MCF 10A (cell line): ENCODE results near the gene ALG2. TPM values are rescaled to one million over a fixed set of nuclear protein-coding genes. Genes with fewer than 3 reads are reported as not detected.

Experiments used
- BruUV-seq: library from RNA; stranded (reverse); fragments of 400-500 nt; replicated peaks from 2 replicates; lab custom pipeline; 2021; lab: Mats Ljungman, UMichigan
- CTCF ChIA-PET: fragments of 300-600 bp; sonication (Branson Sonifier 250); formaldehyde crosslinking; extraction: SDS; loops from one replicate; lab custom pipeline; 2021; ENCODE audit warnings: antibody characterized with exemption, inconsistent platforms; lab: Yijun Ruan, JAX
- POLR2A ChIA-PET: fragments of 300-600, 350-650 bp; sonication (Branson Sonifier 250); formaldehyde crosslinking; extraction: SDS; loops from one replicate; lab custom pipeline; 2020; ENCODE audit warnings: antibody characterized with exemption, inconsistent platforms; lab: Yijun Ruan, JAX
- DNase-seq: peaks from one replicate; pipeline ENCODE4 v3.0.0-alpha.2; 2018; ENCODE audit not compliant: unreplicated experiment
- H3K27ac Mint-ChIP-seq: one replicate; pipeline ENCODE4 v1.8.0; 2022; ENCODE audit warnings: mild to moderate bottlenecking, low read depth, mixed read lengths; ENCODE audit not compliant: unreplicated experiment
- H3K27me3 Mint-ChIP-seq: one replicate; pipeline ENCODE4 v1.8.0; 2022; ENCODE audit warnings: mixed read lengths; ENCODE audit not compliant: insufficient read depth, unreplicated experiment
- H3K36me3 Mint-ChIP-seq: one replicate; pipeline ENCODE4 v1.8.0; 2022; ENCODE audit warnings: mild to moderate bottlenecking, moderate library complexity, mixed read lengths; ENCODE audit not compliant: insufficient read depth, unreplicated experiment
- H3K4me1 Mint-ChIP-seq: one replicate; pipeline ENCODE4 v1.8.0; 2022; ENCODE audit warnings: mixed read lengths; ENCODE audit not compliant: insufficient read depth, unreplicated experiment
- H3K4me3 Mint-ChIP-seq: one replicate; pipeline ENCODE4 v1.8.0; 2022; ENCODE audit warnings: mild to moderate bottlenecking, moderate library complexity, mixed read lengths; ENCODE audit not compliant: unreplicated experiment
- H3K9me3 Mint-ChIP-seq: one replicate; pipeline ENCODE4 v1.8.0; 2022; ENCODE audit warnings: mixed read lengths; ENCODE audit not compliant: unreplicated experiment
- intact Hi-C: fragments of 100-400 bp; cut with micrococcal nuclease; formaldehyde crosslinking; loops from 2 replicates; pipeline ENCODE4 v1.14.1; 2022
- total RNA-seq: library from RNA; stranded (reverse); gene quantifications from 2 replicates; pipeline ENCODE4 v1.2.3, GENCODE V29; 2022
- TF ChIP-seq, protein P1 (sequence below): fragments of 200-600 bp; IDR thresholded peaks from one replicate; pipeline ENCODE4 v1.8.0; 2022; ENCODE audit warnings: antibody characterized with exemption, mild to moderate bottlenecking; ENCODE audit not compliant: unreplicated experiment

Gene ALG2
- total RNA-seq, 1 experiment from 2014 or later: 54.7 TPM

GRCh38 chr9:99176527-99177013, 45.2 kb downstream of the ALG2 start:
- intact Hi-C loops: no loop called here
- ChIA-PET POLR2A (interaction anchor here (0.6 kb wide), 3 partner anchors 47 to 820 kb away, joined by 3 to 4 read pairs (median 3); no protein-coding TSS in a partner anchor), CTCF (interaction anchor here (0.6 to 2.5 kb wide), 3 partner anchors 9 to 394 kb away, joined by 3 to 20 read pairs (median 3); no protein-coding TSS in a partner anchor)
- Mint-ChIP-seq H3K9me3 (no peaks in the 10 kb centered on the region), H3K4me1 (peaks cover 6% of the 10 kb centered on the region), H3K36me3 (no peaks in the 10 kb centered on the region), H3K27ac (no peak overlapping the region), H3K4me3 (no peak overlapping the region), H3K27me3 (peaks cover 21% of the 10 kb centered on the region)
- DNase-seq: no peak
- BruUV-seq: no TSS peak
- TF ChIP-seq, protein P1, sequence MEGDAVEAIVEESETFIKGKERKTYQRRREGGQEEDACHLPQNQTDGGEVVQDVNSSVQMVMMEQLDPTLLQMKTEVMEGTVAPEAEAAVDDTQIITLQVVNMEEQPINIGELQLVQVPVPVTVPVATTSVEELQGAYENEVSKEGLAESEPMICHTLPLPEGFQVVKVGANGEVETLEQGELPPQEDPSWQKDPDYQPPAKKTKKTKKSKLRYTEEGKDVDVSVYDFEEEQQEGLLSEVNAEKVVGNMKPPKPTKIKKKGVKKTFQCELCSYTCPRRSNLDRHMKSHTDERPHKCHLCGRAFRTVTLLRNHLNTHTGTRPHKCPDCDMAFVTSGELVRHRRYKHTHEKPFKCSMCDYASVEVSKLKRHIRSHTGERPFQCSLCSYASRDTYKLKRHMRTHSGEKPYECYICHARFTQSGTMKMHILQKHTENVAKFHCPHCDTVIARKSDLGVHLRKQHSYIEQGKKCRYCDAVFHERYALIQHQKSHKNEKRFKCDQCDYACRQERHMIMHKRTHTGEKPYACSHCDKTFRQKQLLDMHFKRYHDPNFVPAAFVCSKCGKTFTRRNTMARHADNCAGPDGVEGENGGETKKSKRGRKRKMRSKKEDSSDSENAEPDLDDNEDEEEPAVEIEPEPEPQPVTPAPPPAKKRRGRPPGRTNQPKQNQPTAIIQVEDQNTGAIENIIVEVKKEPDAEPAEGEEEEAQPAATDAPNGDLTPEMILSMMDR: no peak

GRCh38 chr9:99173570-99174504, 47.9 kb downstream of the ALG2 start:
- intact Hi-C loops: no loop called here
- no peak overlapping the region for H3K27ac Mint-ChIP-seq
- H3K36me3 Mint-ChIP-seq: no peaks in the 10 kb centered on the region
- H3K4me3 Mint-ChIP-seq: no peak overlapping the region
- no TSS peak for BruUV-seq
- ChIA-PET CTCF (interaction anchor here (0.6 to 3.0 kb wide), 4 partner anchors 10 to 1422 kb away, joined by 3 to 21 read pairs (median 6); no protein-coding TSS in a partner anchor), POLR2A (interaction anchor here (1.5 kb wide), 1 partner anchor 8 kb away, joined by 5 read pairs; no protein-coding TSS in a partner anchor)
- DNase-seq: no peak
- TF ChIP-seq, protein P1: no peak
- H3K27me3 Mint-ChIP-seq: peaks cover 27% of the 10 kb centered on the region
- H3K4me1 Mint-ChIP-seq: peaks cover 6% of the 10 kb centered on the region
- no peaks in the 10 kb centered on the region for H3K9me3 Mint-ChIP-seq

DNA sequence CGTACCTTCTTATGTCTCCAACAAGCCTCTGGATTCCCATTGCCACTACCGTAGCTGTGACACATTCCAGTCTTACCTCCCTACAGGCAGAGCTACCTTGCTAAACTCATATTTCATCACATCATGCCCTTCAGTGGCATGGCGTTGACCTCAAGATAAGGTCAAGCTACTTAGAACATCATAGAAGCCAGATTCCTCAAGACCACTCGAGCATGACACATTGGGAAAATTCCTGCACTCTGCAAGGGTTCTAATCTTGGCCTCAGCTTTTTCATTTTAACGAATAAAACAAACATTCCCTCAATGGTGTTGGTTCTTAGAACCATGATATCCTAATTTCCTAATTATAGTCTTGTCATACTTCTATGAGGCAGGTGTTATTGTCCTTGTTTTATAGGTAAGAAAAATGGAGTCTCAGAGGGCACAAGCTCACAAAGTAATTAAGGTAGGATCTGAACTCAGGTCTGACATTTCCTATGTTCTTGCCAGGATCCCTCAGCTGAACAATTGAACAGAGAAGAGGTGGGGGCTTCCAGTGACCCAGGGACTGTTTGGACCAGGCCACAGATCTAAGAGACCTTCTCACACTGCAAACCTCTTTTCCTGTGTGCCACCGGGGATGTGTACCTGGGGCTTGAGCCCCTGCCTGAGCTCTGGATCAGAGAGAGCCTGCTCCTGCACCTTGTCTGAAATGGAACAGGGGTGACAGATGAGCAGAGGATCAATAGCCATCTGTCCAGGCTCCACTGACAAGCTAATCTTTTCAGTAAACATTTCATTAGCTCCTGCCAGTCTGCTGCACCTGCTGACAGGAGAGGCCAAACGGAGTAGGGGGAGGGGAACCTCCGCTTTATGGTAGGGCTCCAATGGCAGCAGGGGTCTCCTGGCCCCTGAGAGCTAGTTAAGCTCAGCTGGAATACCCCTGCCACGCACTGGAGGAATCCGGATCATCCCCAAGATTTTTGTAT, 49.3 kb downstream of the ALG2 start:
- POLR2A ChIA-PET: interaction anchor here (0.5 to 1.5 kb wide), 3 partner anchors 10 to 807 kb away, joined by 4 to 5 read pairs (median 4); no protein-coding TSS in a partner anchor
- TF ChIP-seq, protein P1: no peak
- H3K36me3 Mint-ChIP-seq: no peaks in the 10 kb centered on the region
- H3K4me1 Mint-ChIP-seq: peaks cover 6% of the 10 kb centered on the region
- intact Hi-C loops: no loop called here
- CTCF ChIA-PET: interaction anchor here (0.6 to 3.0 kb wide), 7 partner anchors 9 to 1423 kb away, joined by 3 to 21 read pairs (median 4); no protein-coding TSS in a partner anchor
- no TSS peak for BruUV-seq
- H3K27me3 Mint-ChIP-seq: peaks cover 27% of the 10 kb centered on the region
- no peaks in the 10 kb centered on the region for H3K9me3 Mint-ChIP-seq
- DNase-seq: no peak
- H3K4me3 Mint-ChIP-seq: no peak overlapping the region
- H3K27ac Mint-ChIP-seq: no peak overlapping the region
